Gastroesophageal sphincter (tissue), 3 donors: Measurements from ENCODE around the gene PPM1G.

Source experiments
- CTCF ChIP-seq, 4 experiments: fragments of 200-600 bp in 2 of 4; fragments of 450-650 bp in 2 of 4; sonication (generic) in 1 of 4; IDR thresholded peaks; one replicate each; pipeline ENCODE4 v1.5.1; 2017 to 2019; ENCODE audit warnings: antibody characterized with exemption in 4 of 4, mild to moderate bottlenecking in 2 of 4, moderate library complexity in 2 of 4
- POLR2AphosphoS5 ChIP-seq: sonication (generic); formaldehyde crosslinking; IDR thresholded peaks from one replicate; pipeline ENCODE4 v1.6.1; 2017; ENCODE audit warnings: antibody characterized with exemption

GRCh38 chr2:27422958-27423357 is 13.6 kb upstream of the PPM1G start:
- TF ChIP-seq POLR2AphosphoS5 (no peak), CTCF (IDR thresholded peaks at IDR 0.05) (no peak)
